Liver (tissue), 3 donors: ENCODE data around the gene EXOC4.

Source experiments
- EGR1 ChIP-seq, 2 donors: IDR thresholded peaks; 2 replicates each; pipeline ENCODE4 v1.6.1; 2016 to 2018; ENCODE audit warnings: antibody characterized with exemption in 2 of 2, low read depth in 2 of 2
- GABPA ChIP-seq, 2 donors: IDR thresholded peaks in 1 of 2; conservative IDR thresholded peaks in 1 of 2; 2 replicates each; pipeline ENCODE4 v1.6.1; 2016; ENCODE audit warnings: antibody characterized with exemption in 2 of 2, mild to moderate bottlenecking in 1 of 2, moderate library complexity in 1 of 2
- HNF4A ChIP-seq, 2 donors: conservative IDR thresholded peaks; 2 replicates each; pipeline ENCODE4 v1.6.1; 2016; ENCODE audit warnings: antibody characterized with exemption in 2 of 2, mild to moderate bottlenecking in 2 of 2
- JUND ChIP-seq, 2 donors: IDR thresholded peaks; 2 replicates each; pipeline ENCODE4 v1.6.1; 2016; ENCODE audit warnings: antibody characterized with exemption in 2 of 2
- NR2F2 ChIP-seq: IDR thresholded peaks from 2 replicates; pipeline ENCODE4 v1.6.1; 2016; ENCODE audit warnings: antibody characterized with exemption
- RXRA ChIP-seq, 2 donors: IDR thresholded peaks; 2 replicates each; pipeline ENCODE4 v1.6.1; 2017 to 2018; ENCODE audit warnings: antibody characterized with exemption in 2 of 2, mild to moderate bottlenecking in 1 of 2
- TAF1 ChIP-seq: conservative IDR thresholded peaks from 2 replicates; pipeline ENCODE4 v1.6.1; 2016; ENCODE audit warnings: antibody characterized with exemption, mild to moderate bottlenecking
- YY1 ChIP-seq: IDR thresholded peaks from 2 replicates; pipeline ENCODE4 v1.6.1; 2016; ENCODE audit warnings: antibody characterized with exemption, mild to moderate bottlenecking
- TF ChIP-seq, protein P1 (sequence below): fragments of 150-350 bp; IDR thresholded peaks from 2 replicates; pipeline ENCODE4 v1.5.1; 2017; ENCODE audit warnings: improper control_type of control experiment, low read depth, low read length; ENCODE audit not compliant: missing input control
- TF ChIP-seq, protein P2 (sequence below): IDR thresholded peaks from 2 replicates; pipeline ENCODE4 v1.6.1; 2016; ENCODE audit warnings: antibody characterized with exemption
- TF ChIP-seq, protein P3 (sequence below): IDR thresholded peaks from 2 replicates; pipeline ENCODE4 v1.6.1; 2016; ENCODE audit warnings: antibody characterized with exemption, mild to moderate bottlenecking
- TF ChIP-seq, protein P4 (sequence below): IDR thresholded peaks from 2 replicates; pipeline ENCODE4 v1.6.1; 2016; ENCODE audit warnings: antibody characterized with exemption
- donor health status: healthy.
- donor health status: healthy.

DNA sequence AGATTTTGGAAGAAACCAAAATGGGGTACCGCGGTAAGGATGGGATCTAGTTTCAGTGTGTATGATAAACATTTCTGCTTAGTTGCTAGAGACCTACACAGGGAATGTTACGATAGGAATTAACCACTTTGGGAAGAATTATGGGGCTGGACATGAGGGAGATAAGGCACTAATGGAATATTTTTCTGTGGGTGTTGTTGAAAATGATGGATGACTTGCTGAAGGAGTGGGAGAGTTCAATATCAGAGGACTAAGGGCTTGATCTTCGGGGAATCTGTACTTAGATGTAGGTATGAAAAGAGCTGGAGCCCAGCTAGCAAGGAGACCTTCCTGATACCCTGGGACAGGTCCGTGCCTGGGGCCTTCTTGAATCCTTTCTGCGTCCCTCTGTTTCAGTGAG lies 303.7 kb downstream of the EXOC4 start:
- TF ChIP-seq TAF1 = no peak
- TF ChIP-seq, protein P1, sequence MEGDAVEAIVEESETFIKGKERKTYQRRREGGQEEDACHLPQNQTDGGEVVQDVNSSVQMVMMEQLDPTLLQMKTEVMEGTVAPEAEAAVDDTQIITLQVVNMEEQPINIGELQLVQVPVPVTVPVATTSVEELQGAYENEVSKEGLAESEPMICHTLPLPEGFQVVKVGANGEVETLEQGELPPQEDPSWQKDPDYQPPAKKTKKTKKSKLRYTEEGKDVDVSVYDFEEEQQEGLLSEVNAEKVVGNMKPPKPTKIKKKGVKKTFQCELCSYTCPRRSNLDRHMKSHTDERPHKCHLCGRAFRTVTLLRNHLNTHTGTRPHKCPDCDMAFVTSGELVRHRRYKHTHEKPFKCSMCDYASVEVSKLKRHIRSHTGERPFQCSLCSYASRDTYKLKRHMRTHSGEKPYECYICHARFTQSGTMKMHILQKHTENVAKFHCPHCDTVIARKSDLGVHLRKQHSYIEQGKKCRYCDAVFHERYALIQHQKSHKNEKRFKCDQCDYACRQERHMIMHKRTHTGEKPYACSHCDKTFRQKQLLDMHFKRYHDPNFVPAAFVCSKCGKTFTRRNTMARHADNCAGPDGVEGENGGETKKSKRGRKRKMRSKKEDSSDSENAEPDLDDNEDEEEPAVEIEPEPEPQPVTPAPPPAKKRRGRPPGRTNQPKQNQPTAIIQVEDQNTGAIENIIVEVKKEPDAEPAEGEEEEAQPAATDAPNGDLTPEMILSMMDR = no peak
- TF ChIP-seq, protein P2, sequence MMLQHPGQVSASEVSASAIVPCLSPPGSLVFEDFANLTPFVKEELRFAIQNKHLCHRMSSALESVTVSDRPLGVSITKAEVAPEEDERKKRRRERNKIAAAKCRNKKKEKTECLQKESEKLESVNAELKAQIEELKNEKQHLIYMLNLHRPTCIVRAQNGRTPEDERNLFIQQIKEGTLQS = no peak
- TF ChIP-seq, protein P3, sequence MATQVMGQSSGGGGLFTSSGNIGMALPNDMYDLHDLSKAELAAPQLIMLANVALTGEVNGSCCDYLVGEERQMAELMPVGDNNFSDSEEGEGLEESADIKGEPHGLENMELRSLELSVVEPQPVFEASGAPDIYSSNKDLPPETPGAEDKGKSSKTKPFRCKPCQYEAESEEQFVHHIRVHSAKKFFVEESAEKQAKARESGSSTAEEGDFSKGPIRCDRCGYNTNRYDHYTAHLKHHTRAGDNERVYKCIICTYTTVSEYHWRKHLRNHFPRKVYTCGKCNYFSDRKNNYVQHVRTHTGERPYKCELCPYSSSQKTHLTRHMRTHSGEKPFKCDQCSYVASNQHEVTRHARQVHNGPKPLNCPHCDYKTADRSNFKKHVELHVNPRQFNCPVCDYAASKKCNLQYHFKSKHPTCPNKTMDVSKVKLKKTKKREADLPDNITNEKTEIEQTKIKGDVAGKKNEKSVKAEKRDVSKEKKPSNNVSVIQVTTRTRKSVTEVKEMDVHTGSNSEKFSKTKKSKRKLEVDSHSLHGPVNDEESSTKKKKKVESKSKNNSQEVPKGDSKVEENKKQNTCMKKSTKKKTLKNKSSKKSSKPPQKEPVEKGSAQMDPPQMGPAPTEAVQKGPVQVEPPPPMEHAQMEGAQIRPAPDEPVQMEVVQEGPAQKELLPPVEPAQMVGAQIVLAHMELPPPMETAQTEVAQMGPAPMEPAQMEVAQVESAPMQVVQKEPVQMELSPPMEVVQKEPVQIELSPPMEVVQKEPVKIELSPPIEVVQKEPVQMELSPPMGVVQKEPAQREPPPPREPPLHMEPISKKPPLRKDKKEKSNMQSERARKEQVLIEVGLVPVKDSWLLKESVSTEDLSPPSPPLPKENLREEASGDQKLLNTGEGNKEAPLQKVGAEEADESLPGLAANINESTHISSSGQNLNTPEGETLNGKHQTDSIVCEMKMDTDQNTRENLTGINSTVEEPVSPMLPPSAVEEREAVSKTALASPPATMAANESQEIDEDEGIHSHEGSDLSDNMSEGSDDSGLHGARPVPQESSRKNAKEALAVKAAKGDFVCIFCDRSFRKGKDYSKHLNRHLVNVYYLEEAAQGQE = no peak
- TF ChIP-seq JUND (IDR thresholded peaks at IDR 0.05) = no peak
- no peak for TF ChIP-seq EGR1 (IDR thresholded peaks at IDR 0.05; ENCODE audit: low read depth in 2 of 2)
- TF ChIP-seq, protein P4, sequence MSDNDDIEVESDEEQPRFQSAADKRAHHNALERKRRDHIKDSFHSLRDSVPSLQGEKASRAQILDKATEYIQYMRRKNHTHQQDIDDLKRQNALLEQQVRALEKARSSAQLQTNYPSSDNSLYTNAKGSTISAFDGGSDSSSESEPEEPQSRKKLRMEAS = no peak
- TF ChIP-seq RXRA (IDR thresholded peaks at IDR 0.05) = no peak
- TF ChIP-seq YY1 = no peak
- no peak for TF ChIP-seq GABPA (IDR thresholded peaks at IDR 0.05 in 1 of 2, conservative IDR thresholded peaks at IDR 0.05 in 1 of 2)
- no peak for TF ChIP-seq NR2F2
- TF ChIP-seq HNF4A (conservative IDR thresholded peaks at IDR 0.05) = no peak
